Endothelial cell of umbilical vein (primary cell): ENCODE data around the gene VPS11. TPM values are rescaled to one million over a fixed set of nuclear protein-coding genes. Genes with fewer than 3 reads are reported as not detected.
A peak's percentile ranks its signal among the peaks of the same experiment; 100 is the strongest.

Source experiments
- BruUV-seq: library from RNA; stranded (reverse); fragments of 400-500 nt; replicated peaks from 2 replicates; lab custom pipeline; 2021; lab: Mats Ljungman, UMichigan
- CTCF ChIA-PET: fragments of 300-600, 350-600 bp; sonication (Branson Sonifier 250); formaldehyde crosslinking; loops from one replicate; lab custom pipeline; 2021; ENCODE audit warnings: antibody characterized with exemption, inconsistent platforms; lab: Charles Lee
- POLR2A ChIA-PET: fragments of 300-600, 350-600 bp; sonication (Branson Sonifier 250); formaldehyde crosslinking; loops from one replicate; lab custom pipeline; 2021; ENCODE audit warnings: antibody characterized with exemption, inconsistent platforms; lab: Charles Lee
- DNase-seq: peaks from one replicate; pipeline ENCODE4 v3.0.0-alpha.2; 2011; ENCODE audit warnings: low read depth, low spot score
- FAIRE-seq: peaks from 2 replicates; lab custom pipeline; 2011; peaks lifted over from hg19 to GRCh38; lab: Jason Lieb, UNC
- H2AFZ ChIP-seq: 2 replicates; pipeline ENCODE4 v1.6.0; 2012; ENCODE audit warnings: low read depth, low read length, control low read depth, inconsistent platforms
- H3K27ac ChIP-seq: 2 replicates; pipeline ENCODE4 v1.5.1; 2011; ENCODE audit warnings: low read depth, mild to moderate bottlenecking, control low read depth, low read length, moderate library complexity; ENCODE audit not compliant: insufficient read depth
- H3K27me3 ChIP-seq, 2 experiments: 2 replicates each; pipeline versions ENCODE4 v1.6.0 to v1.6.1; 2011; ENCODE audit warnings: low read length in 2 of 2, mixed read lengths in 1 of 2; ENCODE audit not compliant: control insufficient read depth in 2 of 2, insufficient read depth in 2 of 2
- H3K36me3 ChIP-seq, 2 experiments: 2 replicates in 1 of 2; 3 replicates in 1 of 2; pipeline ENCODE4 v1.5.1; 2011; ENCODE audit warnings: low read length in 2 of 2, mild to moderate bottlenecking in 1 of 2, moderate library complexity in 1 of 2; ENCODE audit not compliant: control insufficient read depth in 2 of 2, insufficient read depth in 2 of 2; ENCODE audit errors: extremely low read depth in 1 of 2
- H3K4me1 ChIP-seq: 3 replicates; pipeline ENCODE4 v1.5.1; 2011; ENCODE audit warnings: mild to moderate bottlenecking, low read length; ENCODE audit not compliant: control insufficient read depth, insufficient read depth; ENCODE audit errors: extremely low read depth
- H3K4me2 ChIP-seq: 2 replicates; pipeline ENCODE4 v1.6.1; 2011; ENCODE audit warnings: low read length, control low read depth, mixed read lengths; ENCODE audit not compliant: insufficient read depth
- H3K4me3 ChIP-seq, 3 experiments: fragments of 200-600 bp in 1 of 3; sonication (generic), shearing (Covaris generic) in 1 of 3; replicated peaks in 1 of 3; 2 replicates each; pipeline ENCODE4 v1.5.1; 2011 to 2016; ENCODE audit warnings: control low read depth in 3 of 3, low read length in 3 of 3, mild to moderate bottlenecking in 2 of 3, inconsistent platforms in 1 of 3, low read depth in 1 of 3, moderate library complexity in 1 of 3; ENCODE audit not compliant: insufficient read depth in 1 of 3
- H3K79me2 ChIP-seq: 2 replicates; pipeline ENCODE4 v1.6.0; 2012; ENCODE audit warnings: low read length, inconsistent platforms; ENCODE audit not compliant: control insufficient read depth, insufficient read depth
- H3K9ac ChIP-seq: replicated peaks from 2 replicates; pipeline ENCODE3; 2011; ENCODE audit warnings: low read length, control low read depth; ENCODE audit not compliant: insufficient read depth; ENCODE audit errors: extremely low read depth
- H3K9me1 ChIP-seq: replicated peaks from 3 replicates; pipeline ENCODE4 v1.6.0; 2011; ENCODE audit warnings: mild to moderate bottlenecking, low read length; ENCODE audit not compliant: control insufficient read depth, insufficient read depth; ENCODE audit errors: extremely low read depth
- H3K9me3 ChIP-seq: replicated peaks from 2 replicates; pipeline ENCODE4 v1.5.1; 2012; ENCODE audit warnings: low read length, inconsistent platforms; ENCODE audit not compliant: control insufficient read depth, insufficient read depth
- H4K20me1 ChIP-seq: replicated peaks from 2 replicates; pipeline ENCODE3; 2011; ENCODE audit warnings: mild to moderate bottlenecking, low read length; ENCODE audit not compliant: control insufficient read depth, insufficient read depth; ENCODE audit errors: extremely low read depth
- EZH2 ChIP-seq: IDR thresholded peaks from 2 replicates; pipeline ENCODE4 v1.6.1; 2012; ENCODE audit warnings: borderline replicate concordance, low read depth, mild to moderate bottlenecking, moderate library complexity, low read length, inconsistent platforms; ENCODE audit not compliant: severe bottlenecking
- FOS ChIP-seq: IDR thresholded peaks from 2 replicates; pipeline ENCODE4 v1.6.1; 2011; ENCODE audit warnings: mild to moderate bottlenecking, low read length, moderate library complexity, borderline replicate concordance; ENCODE audit not compliant: insufficient read depth
- GATA2 ChIP-seq: IDR thresholded peaks from 2 replicates; pipeline ENCODE4 v1.7.0; 2011; ENCODE audit warnings: low read depth, mild to moderate bottlenecking, moderate library complexity, mixed read lengths, low read length; ENCODE audit not compliant: insufficient read length, insufficient read depth
- JUN ChIP-seq: IDR thresholded peaks from 2 replicates; pipeline ENCODE4 v1.6.1; 2011; ENCODE audit warnings: borderline replicate concordance, low read depth; ENCODE audit not compliant: insufficient read length, insufficient read depth
- MAX ChIP-seq: IDR thresholded peaks from 2 replicates; pipeline ENCODE4 v1.6.1; 2011; ENCODE audit not compliant: insufficient read depth, insufficient read length
- MYC ChIP-seq: IDR thresholded peaks from one replicate; pipeline ENCODE4 v1.6.1; 2011; ENCODE audit warnings: mild to moderate bottlenecking, low read depth, low read length
- POLR2A ChIP-seq: IDR thresholded peaks from 2 replicates; pipeline ENCODE4 v1.6.1; 2012; ENCODE audit warnings: low read depth, mild to moderate bottlenecking, control low read depth, low read length
- POLR2AphosphoS5 ChIP-seq: IDR thresholded peaks from 2 replicates; pipeline ENCODE4 v1.6.1; 2012; ENCODE audit warnings: low read depth, mild to moderate bottlenecking, control low read depth, low read length, moderate library complexity; ENCODE audit not compliant: insufficient read depth
- dilution Hi-C: fragments of 300-500 bp; cut with MboI; formaldehyde crosslinking; loops from one replicate; pipeline ENCODE4 v1.15.0; 2019; ENCODE audit warnings: low sequenced_read_pairs; ENCODE audit not compliant: extremely low pct_ligation_motif_present
- intact Hi-C: fragments of 100-400 bp; cut with micrococcal nuclease; formaldehyde crosslinking; loops from one replicate; pipeline ENCODE4 v1.10.0; 2022
- polyA plus RNA-seq, 4 experiments: library from polyadenylated mRNA; depleted of rRNA in 3 of 4; stranded (reverse) in 3 of 4; unstranded in 1 of 4; fragments of >200 nt; gene quantifications; 2 replicates each; pipeline versions ENCODE4 v1.2.1 to v1.2.3, GENCODE V29; 2011 to 2012; ENCODE audit warnings: missing spikeins in 1 of 4
- total RNA-seq: library from RNA; stranded (reverse); gene quantifications from 2 replicates; pipeline ENCODE4 v1.2.3, GENCODE V29; 2021

VPS11 gene
- total and polyA plus RNA-seq, 2 donors (not counting 3 experiments of a cell fraction or from before 2014, with no cell fraction given), result 26.4 to 31.0 TPM

GRCh38 chr11:119081682-119082260 lies 14.2 kb downstream of the VPS11 start:
- no peak for DNase-seq
- dilution Hi-C loops, result no loop called here

GRCh38 chr11:119084663-119085436 lies 17.2 kb downstream of the VPS11 start, which contains the start of gene HMBS:
TSS of gene HMBS (plus strand) at chr11:119084881. CDS start at chr11:119085034, 153 bp downstream.
- Histone ChIP-seq H3K36me3 (peaks cover 3 to 17% of the 10 kb centered on the region in 2 experiments), H3K9me3 (no peaks in the 10 kb centered on the region), H2AFZ (peak within 1 kb of the TSS; percentile 74), H3K27me3 (no peaks in the 10 kb centered on the region), H3K4me3 (peak within 1 kb of the TSS; percentile 10 to 77 (median 70)), H3K9me1 (no peaks in the 10 kb centered on the region), H3K9ac (peak within 1 kb of the TSS; percentile 37), H3K4me2 (peak within 1 kb of the TSS; percentile 82), H3K79me2 (peaks cover 5% of the 10 kb centered on the region), H4K20me1 (no peaks in the 10 kb centered on the region), H3K27ac (peak within 1 kb of the TSS; percentile 49), H3K4me1 (peaks cover 12% of the 10 kb centered on the region)
- intact Hi-C loops (loop anchor here (1.0 to 5.0 kb wide), 3 partner anchors 9 to 173 kb away; partner anchors contain the start of gene VPS11), dilution Hi-C loops (no loop called here)
- TF ChIP-seq FOS (no peak), MYC (peak; percentile 30), JUN (no peak), EZH2 (no peak), MAX (peak; percentile 58), POLR2A (peak; percentile 97), POLR2AphosphoS5 (peak; percentile 94), GATA2 (no peak)
- ChIA-PET POLR2A (interaction anchor here (0.6 to 3.2 kb wide), 5 partner anchors 10 to 86 kb away, joined by 3 to 23 read pairs (median 4); partner anchors contain the start of gene VPS11), CTCF (interaction anchor here (0.7 to 3.6 kb wide), 8 partner anchors 10 to 271 kb away, joined by 3 to 16 read pairs (median 4); partner anchors contain the start of genes CBL and VPS11)
- no TSS peak for BruUV-seq
- FAIRE-seq (peak; percentile 96), DNase-seq (peak; percentile 95)

More at GRCh38 chr11:119081682-119082260, 14.2 kb downstream of the VPS11 start:
- no peak overlapping the region for H3K9ac ChIP-seq
- no peak overlapping the region for H3K4me3 ChIP-seq
- H4K20me1 ChIP-seq, result no peaks in the 10 kb centered on the region
- BruUV-seq, result no TSS peak
- POLR2A ChIA-PET, result no interaction called here
- no peak overlapping the region for H3K4me2 ChIP-seq
- no peaks in the 10 kb centered on the region for H3K27me3 ChIP-seq
- CTCF ChIA-PET, result interaction anchor here (2.0 kb wide), 1 partner anchor 14 kb away, joined by 8 read pairs; the partner anchor contains the start of gene VPS11
- no peak overlapping the region for H2AFZ ChIP-seq
- peaks cover 12% of the 10 kb centered on the region for H3K4me1 ChIP-seq
- H3K9me1 ChIP-seq, result no peaks in the 10 kb centered on the region
- H3K9me3 ChIP-seq, result no peaks in the 10 kb centered on the region
- intact Hi-C loops, result no loop called here
- peaks cover 10 to 39% of the 10 kb centered on the region in 2 experiments for H3K36me3 ChIP-seq
- no peak for FAIRE-seq
- H3K27ac ChIP-seq, result no peak overlapping the region
- TF ChIP-seq JUN (no peak), MYC (no peak), EZH2 (no peak)
- H3K79me2 ChIP-seq, result peaks cover 5% of the 10 kb centered on the region
